Measurements from ENCODE around the gene PLLP.

The PLLP gene

GRCh38 chr16:57209780-57210179 lies 74.7 kb downstream of the PLLP start:
- no peak for DNase-seq

- DNase-seq, result no peak
Measured at GRCh38 chr16:57208926-57209325, 75.5 kb downstream of the PLLP start.

Measured in bone marrow (tissue), 2 donors.